ENCODE measurements around the gene CCDC34.

Gene CCDC34

GRCh38 chr11:27391331-27392015 is 28.5 kb upstream of the CCDC34 start:
- no peak for DNase-seq

GRCh38 chr11:27390318-27391295 is 27.6 kb upstream of the CCDC34 start:
- DNase-seq = no peak

- no peak for DNase-seq
Observed at GRCh38 chr11:27388869-27389268, 25.9 kb upstream of the CCDC34 start.

- no peak for DNase-seq
Observed at GRCh38 chr11:27388001-27388400, 25.0 kb upstream of the CCDC34 start.

- DNase-seq = no peak
Observed at GRCh38 chr11:27387362-27387761, 24.3 kb upstream of the CCDC34 start.

GRCh38 chr11:27386181-27386845 is 23.3 kb upstream of the CCDC34 start:
- DNase-seq = no peak

- no peak for DNase-seq
Observed at GRCh38 chr11:27385245-27385644, 22.2 kb upstream of the CCDC34 start.

- no peak for DNase-seq
Observed at GRCh38 chr11:27384227-27384626, 21.2 kb upstream of the CCDC34 start.

GRCh38 chr11:27383645-27384044 is 20.6 kb upstream of the CCDC34 start:
- no peak for DNase-seq

- no peak for DNase-seq
Observed at GRCh38 chr11:27381238-27381666, 18.2 kb upstream of the CCDC34 start.

GRCh38 chr11:27380771-27381170 is 17.8 kb upstream of the CCDC34 start:
- no peak for DNase-seq

GRCh38 chr11:27379449-27379848 is 16.4 kb upstream of the CCDC34 start:
- no peak for DNase-seq

- no peak for DNase-seq
Observed at GRCh38 chr11:27375370-27375769, 12.4 kb upstream of the CCDC34 start.

- no peak for DNase-seq
Observed at GRCh38 chr11:27373856-27374602, 11.0 kb upstream of the CCDC34 start.

- no peak for DNase-seq
Observed at GRCh38 chr11:27373392-27373791, 10.4 kb upstream of the CCDC34 start.

GRCh38 chr11:27372164-27372563 is 9.1 kb upstream of the CCDC34 start:
- DNase-seq = no peak

GRCh38 chr11:27371489-27371888 is 8.5 kb upstream of the CCDC34 start:
- no peak for DNase-seq

- no peak for DNase-seq
Observed at GRCh38 chr11:27370374-27370773, 7.4 kb upstream of the CCDC34 start.

GRCh38 chr11:27367881-27368280 is 4.9 kb upstream of the CCDC34 start:
- no peak for DNase-seq

- no peak for DNase-seq
Observed at GRCh38 chr11:27363576-27364117, 632 bp upstream of the CCDC34 start.

- no peak for DNase-seq
Observed at GRCh38 chr11:27361649-27362431, 1.2 kb downstream of the CCDC34 start.

- DNase-seq = no peak
Observed at GRCh38 chr11:27358296-27358695, 4.7 kb downstream of the CCDC34 start.

Measured in KG1 (cell line).